ENCODE results near the gene NARS2.

The NARS2 gene

DNA sequence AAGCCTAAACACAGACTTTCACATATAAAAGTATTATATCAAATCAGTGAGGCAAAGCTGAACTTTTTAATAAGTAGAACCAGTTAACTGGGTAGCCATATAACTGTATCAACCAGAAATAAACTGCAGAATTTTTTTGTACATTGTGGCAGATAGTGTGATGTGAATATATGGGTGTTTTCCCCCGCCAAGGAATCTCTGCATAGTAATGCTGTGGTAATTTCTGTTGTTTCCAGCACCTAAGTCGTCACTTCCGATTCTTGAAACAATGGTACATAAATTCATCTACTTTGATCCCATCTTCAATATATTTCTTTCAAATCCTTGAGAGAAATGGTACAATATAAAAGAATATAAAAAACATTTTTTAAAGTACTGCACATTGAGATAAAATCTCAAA, 39.6 kb downstream of the NARS2 start:
- Histone ChIP-seq H3K27ac (ENCODE audit: low read depth, low read length) (no peak overlapping the region), H3K4me2 (ENCODE audit: low read length) (no peak overlapping the region), H4K20me1 (ENCODE audit: control insufficient read depth, insufficient read depth, low read depth, low read length) (no peaks in the 10 kb centered on the region), H3K36me3 (ENCODE audit: control insufficient read depth, low read length) (peaks cover 48% of the 10 kb centered on the region), H3K79me2 (ENCODE audit: control insufficient read depth, low read length) (peaks cover 17% of the 10 kb centered on the region), H3K4me1 (ENCODE audit: control insufficient read depth, low read length) (peaks cover 25% of the 10 kb centered on the region), H3K27me3 (ENCODE audit: control insufficient read depth, low read length) (no peaks in the 10 kb centered on the region), H3F3A (ENCODE audit: control insufficient read depth, insufficient read depth) (peaks cover 14% of the 10 kb centered on the region; the same call in 1 of the 2 replicates), H3K9me2 (replicated peaks; ENCODE audit: control insufficient read depth, low read length) (no peaks in the 10 kb centered on the region), H3K4me3 (ENCODE audit: low read length) (no peak overlapping the region), H3K9me3 (ENCODE audit: control insufficient read depth, insufficient read depth, low read length) (no peaks in the 10 kb centered on the region)
- no peak for TF ChIP-seq EZH2phosphoT487 (IDR thresholded peaks at IDR 0.05; ENCODE audit: borderline replicate concordance, low read length)
- TF ChIP-seq, protein P1, sequence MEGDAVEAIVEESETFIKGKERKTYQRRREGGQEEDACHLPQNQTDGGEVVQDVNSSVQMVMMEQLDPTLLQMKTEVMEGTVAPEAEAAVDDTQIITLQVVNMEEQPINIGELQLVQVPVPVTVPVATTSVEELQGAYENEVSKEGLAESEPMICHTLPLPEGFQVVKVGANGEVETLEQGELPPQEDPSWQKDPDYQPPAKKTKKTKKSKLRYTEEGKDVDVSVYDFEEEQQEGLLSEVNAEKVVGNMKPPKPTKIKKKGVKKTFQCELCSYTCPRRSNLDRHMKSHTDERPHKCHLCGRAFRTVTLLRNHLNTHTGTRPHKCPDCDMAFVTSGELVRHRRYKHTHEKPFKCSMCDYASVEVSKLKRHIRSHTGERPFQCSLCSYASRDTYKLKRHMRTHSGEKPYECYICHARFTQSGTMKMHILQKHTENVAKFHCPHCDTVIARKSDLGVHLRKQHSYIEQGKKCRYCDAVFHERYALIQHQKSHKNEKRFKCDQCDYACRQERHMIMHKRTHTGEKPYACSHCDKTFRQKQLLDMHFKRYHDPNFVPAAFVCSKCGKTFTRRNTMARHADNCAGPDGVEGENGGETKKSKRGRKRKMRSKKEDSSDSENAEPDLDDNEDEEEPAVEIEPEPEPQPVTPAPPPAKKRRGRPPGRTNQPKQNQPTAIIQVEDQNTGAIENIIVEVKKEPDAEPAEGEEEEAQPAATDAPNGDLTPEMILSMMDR (IDR thresholded peaks at IDR 0.05; ENCODE audit: low read depth, low read length, poor library complexity, severe bottlenecking), result no peak

DNA sequence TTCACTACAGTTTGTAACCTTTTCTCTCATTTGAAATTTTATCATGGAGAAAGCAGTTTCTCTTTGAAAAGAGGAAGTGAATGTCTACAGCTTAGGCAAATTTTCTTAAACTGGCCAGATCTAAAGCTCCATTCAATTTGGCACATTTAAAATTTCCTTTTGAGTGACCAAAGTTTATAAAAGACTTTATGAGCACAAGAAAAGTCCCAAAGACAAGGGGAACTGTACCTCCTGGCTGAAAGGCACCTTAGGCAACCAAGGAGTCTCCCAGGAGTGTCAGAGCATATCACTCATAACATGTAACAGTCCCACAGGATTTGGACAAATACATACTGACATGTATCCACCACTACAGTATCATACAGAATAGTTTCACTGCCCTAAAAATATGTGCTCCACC, 41.3 kb downstream of the NARS2 start:
- Histone ChIP-seq H3K4me2 (ENCODE audit: low read length) (peak overlapping the region; percentile 63), H3K4me3 (ENCODE audit: low read length) (peak overlapping the region; percentile 58), H3K4me1 (ENCODE audit: control insufficient read depth, low read length) (peaks cover 25% of the 10 kb centered on the region), H3K36me3 (ENCODE audit: control insufficient read depth, low read length) (peaks cover 48% of the 10 kb centered on the region), H3K27me3 (ENCODE audit: control insufficient read depth, low read length) (no peaks in the 10 kb centered on the region), H3F3A (ENCODE audit: control insufficient read depth, insufficient read depth) (peaks cover 14% of the 10 kb centered on the region; the same call in 1 of the 2 replicates), H4K20me1 (ENCODE audit: control insufficient read depth, insufficient read depth, low read depth, low read length) (no peaks in the 10 kb centered on the region), H3K79me2 (ENCODE audit: control insufficient read depth, low read length) (peaks cover 17% of the 10 kb centered on the region), H3K9me3 (ENCODE audit: control insufficient read depth, insufficient read depth, low read length) (no peaks in the 10 kb centered on the region), H3K9me2 (replicated peaks; ENCODE audit: control insufficient read depth, low read length) (no peaks in the 10 kb centered on the region), H3K27ac (ENCODE audit: low read depth, low read length) (peak overlapping the region; percentile 87)
- TF ChIP-seq, protein P1 (IDR thresholded peaks at IDR 0.05; ENCODE audit: low read depth, low read length, poor library complexity, severe bottlenecking), result no peak
- TF ChIP-seq EZH2phosphoT487 (IDR thresholded peaks at IDR 0.05; ENCODE audit: borderline replicate concordance, low read length), result no peak

DNA sequence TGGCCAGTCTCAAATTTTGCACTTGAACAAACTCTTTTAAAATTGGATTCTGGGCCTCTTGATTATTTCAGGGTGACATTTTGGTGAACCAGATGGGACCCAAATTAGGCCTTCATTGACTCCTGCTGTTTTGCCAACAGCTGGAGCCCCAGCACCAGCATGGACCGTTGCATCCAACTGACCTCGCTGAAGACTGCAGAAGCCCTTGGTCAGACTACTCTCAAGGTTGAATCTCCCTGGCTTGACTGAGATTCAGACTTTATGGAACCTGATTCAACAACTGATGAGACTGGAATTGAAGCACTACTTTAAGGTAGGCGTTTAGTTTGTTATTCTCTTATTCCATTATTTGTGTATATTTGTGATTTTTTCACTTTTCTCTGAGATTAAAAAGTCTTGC, 41.7 kb downstream of the NARS2 start:
- Histone ChIP-seq H3K4me2 (ENCODE audit: low read length) (peak overlapping the region; percentile 63), H3K27ac (ENCODE audit: low read depth, low read length) (peak overlapping the region; percentile 87)

More for the DNA sequence above, 41.7 kb downstream of the NARS2 start:
- no peaks in the 10 kb centered on the region for H3K9me3 ChIP-seq (ENCODE audit: control insufficient read depth, insufficient read depth, low read length)
- no peaks in the 10 kb centered on the region for H3K27me3 ChIP-seq (ENCODE audit: control insufficient read depth, low read length)
- no peaks in the 10 kb centered on the region for H4K20me1 ChIP-seq (ENCODE audit: control insufficient read depth, insufficient read depth, low read depth, low read length)
- no peak for TF ChIP-seq EZH2phosphoT487 (IDR thresholded peaks at IDR 0.05; ENCODE audit: borderline replicate concordance, low read length)
- TF ChIP-seq, protein P1 (IDR thresholded peaks at IDR 0.05; ENCODE audit: low read depth, low read length, poor library complexity, severe bottlenecking), result no peak
- peaks cover 45% of the 10 kb centered on the region for H3K36me3 ChIP-seq (ENCODE audit: control insufficient read depth, low read length)
- peak overlapping the region; percentile 58 for H3K4me3 ChIP-seq (ENCODE audit: low read length)
- H3K79me2 ChIP-seq (ENCODE audit: control insufficient read depth, low read length), result peaks cover 17% of the 10 kb centered on the region
- H3F3A ChIP-seq (ENCODE audit: control insufficient read depth, insufficient read depth), result peaks cover 14% of the 10 kb centered on the region; the same call in 1 of the 2 replicates
- H3K9me2 ChIP-seq (replicated peaks; ENCODE audit: control insufficient read depth, low read length), result no peaks in the 10 kb centered on the region
- H3K4me1 ChIP-seq (ENCODE audit: control insufficient read depth, low read length), result peaks cover 25% of the 10 kb centered on the region
